Prostate gland (tissue), 2 donors: ENCODE data around the gene KLHL25.

Experiments used
- CTCF ChIP-seq, 4 experiments: fragments of 200-600 bp in 2 of 4; fragments of 450-650 bp in 2 of 4; sonication (generic) in 2 of 4; IDR thresholded peaks; 1 replicate in 3 of 4; 2 replicates in 1 of 4; pipeline ENCODE4 v1.5.1; 2016 to 2019; ENCODE audit warnings: antibody characterized with exemption in 4 of 4, mild to moderate bottlenecking in 2 of 4, moderate library complexity in 2 of 4
- POLR2A ChIP-seq: fragments of 450-650 bp; IDR thresholded peaks from one replicate; pipeline ENCODE4 v1.6.1; 2016; ENCODE audit warnings: antibody characterized with exemption, mild to moderate bottlenecking

GRCh38 chr15:85789496-85789875 is 5.2 kb downstream of the KLHL25 start:
- no peak for TF ChIP-seq CTCF (IDR thresholded peaks at IDR 0.05)
- no peak for TF ChIP-seq POLR2A
